NCI-H524 treated with DMSO at 0.1 percent for 48 hours (cell line): ENCODE results near the gene CNTN6.

Source experiments
- DNase-seq: peaks from one replicate; lab custom pipeline; 2025; lab: John Stamatoyannopoulos, UW

Gene CNTN6

GRCh38 chr3:1421577-1421976 lies 328.8 kb downstream of the CNTN6 start:
- DNase-seq, result no peak

DNA sequence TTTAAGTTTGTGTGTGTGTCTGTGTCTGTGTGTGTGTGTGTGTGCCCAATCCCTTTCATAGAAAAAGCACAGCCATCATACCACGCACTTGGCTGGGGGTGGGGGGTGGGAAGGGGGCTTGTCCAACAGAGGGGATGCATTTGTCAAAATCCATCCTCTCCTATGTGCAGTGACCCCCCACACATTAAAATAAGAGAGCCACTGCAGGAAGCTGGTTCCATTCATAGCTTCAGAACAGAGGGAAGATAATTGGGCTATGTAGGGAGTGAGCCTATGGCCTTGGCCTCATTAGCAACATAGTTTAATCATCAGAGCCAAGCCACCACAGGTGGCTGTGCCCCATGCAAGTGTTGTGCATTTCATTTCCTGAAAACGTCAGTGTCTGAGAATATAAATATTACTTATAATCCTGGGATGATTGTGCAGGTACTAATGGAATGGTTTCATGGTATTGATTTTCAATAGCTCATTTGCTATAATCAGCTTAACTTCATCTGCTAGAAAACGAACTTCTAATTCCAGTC lies 330.8 kb downstream of the CNTN6 start:
- no peak for DNase-seq

- no peak for DNase-seq
Observed at GRCh38 chr3:1439395-1439794, 346.6 kb downstream of the CNTN6 start.

DNA sequence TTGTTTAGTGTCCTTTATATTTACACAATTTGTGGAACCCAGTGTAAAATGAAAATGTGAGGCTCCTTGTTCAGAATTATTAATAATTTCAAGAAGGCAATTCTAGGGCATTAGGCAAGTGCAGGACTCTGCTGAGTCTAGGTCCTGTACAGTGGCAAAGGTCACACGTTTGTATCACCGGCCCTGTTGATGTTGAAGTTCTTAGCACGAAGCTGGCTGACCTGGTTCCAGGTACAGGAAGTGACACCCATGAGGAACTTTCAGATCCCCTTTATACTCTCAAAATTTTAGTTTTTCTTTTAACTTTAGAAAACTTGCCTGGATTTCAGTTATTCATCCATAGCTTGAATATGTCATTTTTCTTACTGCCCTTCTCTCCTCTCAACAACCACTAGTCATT lies 349.4 kb downstream of the CNTN6 start:
- DNase-seq, result no peak

GRCh38 chr3:1444195-1444594 lies 351.4 kb downstream of the CNTN6 start:
- no peak for DNase-seq

- no peak for DNase-seq
Observed at GRCh38 chr3:1446531-1446930, 353.7 kb downstream of the CNTN6 start.

- no peak for DNase-seq
Observed at GRCh38 chr3:1447452-1447851, 354.6 kb downstream of the CNTN6 start.

GRCh38 chr3:1448443-1448842 lies 355.6 kb downstream of the CNTN6 start:
- no peak for DNase-seq
